H1 (cell line): Measurements from ENCODE around the gene ZNF462. TPM values are rescaled to one million over a fixed set of nuclear protein-coding genes. Genes with fewer than 3 reads are reported as not detected.

Experiments used
- CTCF ChIA-PET: fragments of 300-600 bp; sonication (Branson Sonifier 250); formaldehyde crosslinking; loops from one replicate; lab custom pipeline; 2021; ENCODE audit not compliant: partially characterized antibody; lab: Charles Lee
- POLR2A ChIA-PET: fragments of 300-600 bp; sonication (Branson Sonifier 250); formaldehyde crosslinking; loops from one replicate; lab custom pipeline; 2021; ENCODE audit warnings: inconsistent platforms; ENCODE audit not compliant: partially characterized antibody; lab: Charles Lee
- DNase-seq, 2 experiments: peaks; one replicate each; pipeline versions ENCODE4 v3.0.0 to v3.0.0-alpha.2; 2010 to 2022; ENCODE audit warnings: low spot score in 2 of 2, low read depth in 1 of 2, mixed read lengths in 1 of 2
- FAIRE-seq: peaks from 2 replicates; lab custom pipeline; 2011; peaks lifted over from hg19 to GRCh38; lab: Jason Lieb, UNC
- H2AFZ ChIP-seq: 2 replicates; pipeline ENCODE4 v1.8.1; 2012; ENCODE audit warnings: low read length, inconsistent platforms
- H2AK5ac ChIP-seq: 2 replicates; pipeline ENCODE4 v1.6.1; 2013; ENCODE audit warnings: low read depth, low read length
- H2BK120ac ChIP-seq: replicated peaks from 2 replicates; pipeline ENCODE3; 2013; ENCODE audit warnings: low read depth, low read length, inconsistent platforms
- H2BK12ac ChIP-seq: 2 replicates; pipeline ENCODE4 v1.6.1; 2013; ENCODE audit warnings: low read depth, low read length
- H2BK15ac ChIP-seq: 2 replicates; pipeline ENCODE4 v1.6.1; 2013; ENCODE audit warnings: low read length
- H2BK20ac ChIP-seq: 2 replicates; pipeline ENCODE4 v1.6.1; 2013; ENCODE audit warnings: low read length
- H2BK5ac ChIP-seq: 2 replicates; pipeline ENCODE4 v1.6.1; 2013; ENCODE audit warnings: low read depth, low read length
- H3K14ac ChIP-seq: 2 replicates; pipeline ENCODE4 v1.6.1; 2013; ENCODE audit warnings: inconsistent platforms; ENCODE audit not compliant: insufficient read length
- H3K18ac ChIP-seq: 2 replicates; pipeline ENCODE4 v1.6.1; 2013; ENCODE audit warnings: low read length; ENCODE audit errors: extremely low read depth
- H3K23ac ChIP-seq: 2 replicates; pipeline ENCODE4 v1.6.1; 2013; ENCODE audit warnings: inconsistent platforms; ENCODE audit not compliant: insufficient read length
- H3K23me2 ChIP-seq: 2 replicates; pipeline ENCODE4 v1.6.1; 2013; ENCODE audit warnings: low read depth, low read length
- H3K27ac ChIP-seq: 2 replicates; pipeline ENCODE4 v1.6.1; 2011; ENCODE audit warnings: low read depth, low read length, inconsistent platforms
- H3K27me3 ChIP-seq, 4 experiments: replicated peaks in 1 of 4; 1 replicate in 1 of 4; 2 replicates in 3 of 4; pipeline versions ENCODE4 v1.6.1 to v1.8.1; 2011 to 2013; ENCODE audit warnings: low read length in 3 of 4, mild to moderate bottlenecking in 3 of 4, inconsistent platforms in 2 of 4, mixed read lengths in 2 of 4, moderate library complexity in 1 of 4; ENCODE audit not compliant: control insufficient read depth in 3 of 4, insufficient read depth in 3 of 4; ENCODE audit errors: extremely low read depth in 1 of 4
- H3K36me3 ChIP-seq, 4 experiments: 2 replicates each; pipeline versions ENCODE4 v1.6.1 to v1.8.1; 2011 to 2013; ENCODE audit warnings: mild to moderate bottlenecking in 4 of 4, low read length in 3 of 4, moderate library complexity in 2 of 4, control low read depth in 1 of 4, inconsistent platforms in 1 of 4; ENCODE audit not compliant: insufficient read depth in 4 of 4, control insufficient read depth in 2 of 4
- H3K4ac ChIP-seq: replicated peaks from 2 replicates; pipeline ENCODE3; 2013; ENCODE audit warnings: low read length, low read depth, mixed read lengths, inconsistent platforms; ENCODE audit not compliant: insufficient read length
- H3K4me1 ChIP-seq, 4 experiments: replicated peaks in 1 of 4; 1 replicate in 1 of 4; 2 replicates in 3 of 4; pipeline versions ENCODE4 v1.6.1 to v1.8.1; 2011 to 2013; ENCODE audit warnings: low read length in 3 of 4, inconsistent platforms in 2 of 4, mixed read lengths in 1 of 4; ENCODE audit not compliant: insufficient read depth in 4 of 4, control insufficient read depth in 3 of 4
- H3K4me2 ChIP-seq, 2 experiments: 2 replicates each; pipeline versions ENCODE4 v1.6.1 to v1.8.1; 2011 to 2013; ENCODE audit warnings: low read depth in 2 of 2, low read length in 2 of 2, control low read depth in 1 of 2, inconsistent platforms in 1 of 2, mild to moderate bottlenecking in 1 of 2; ENCODE audit not compliant: insufficient read depth in 1 of 2
- H3K4me3 ChIP-seq, 4 experiments: fragments of 200-600, 300-600 bp in 1 of 4; sonication (generic), shearing (Covaris generic), sonication (Bioruptor Twin) in 1 of 4; 2 replicates each; pipeline versions ENCODE4 v1.5.1 to v1.8.1; 2011 to 2016; ENCODE audit warnings: low read length in 4 of 4, low read depth in 3 of 4, control low read depth in 2 of 4, inconsistent platforms in 2 of 4, mild to moderate bottlenecking in 2 of 4, mixed read lengths in 1 of 4, moderate library complexity in 1 of 4; ENCODE audit not compliant: insufficient read depth in 2 of 4; ENCODE audit errors: extremely low read depth in 1 of 4
- H3K56ac ChIP-seq: replicated peaks from 2 replicates; pipeline ENCODE3; 2013; ENCODE audit warnings: low read depth, mild to moderate bottlenecking, mixed read lengths, low read length, inconsistent platforms; ENCODE audit not compliant: insufficient read length
- H3K79me1 ChIP-seq: 2 replicates; pipeline ENCODE4 v1.6.1; 2013; ENCODE audit warnings: low read depth, low read length, control low read depth
- H3K79me2 ChIP-seq, 2 experiments: 2 replicates each; pipeline versions ENCODE4 v1.6.1 to v1.8.1; 2012 to 2013; ENCODE audit warnings: low read length in 2 of 2, mild to moderate bottlenecking in 2 of 2, inconsistent platforms in 1 of 2; ENCODE audit not compliant: insufficient read depth in 2 of 2, control insufficient read depth in 1 of 2
- H3K9ac ChIP-seq, 4 experiments: replicated peaks in 1 of 4; 1 replicate in 1 of 4; 2 replicates in 3 of 4; pipeline versions ENCODE4 v1.6.1 to v1.8.1; 2011 to 2013; ENCODE audit warnings: low read depth in 3 of 4, low read length in 3 of 4, control low read depth in 2 of 4, mild to moderate bottlenecking in 2 of 4, moderate library complexity in 2 of 4, inconsistent platforms in 1 of 4; ENCODE audit errors: extremely low read depth in 1 of 4
- H3K9me3 ChIP-seq, 2 experiments: 2 replicates each; pipeline versions ENCODE4 v1.6.1 to v1.8.1; 2012 to 2013; ENCODE audit warnings: mild to moderate bottlenecking in 2 of 2, moderate library complexity in 2 of 2, control low read depth in 1 of 2, inconsistent platforms in 1 of 2, low read depth in 1 of 2, low read length in 1 of 2, mixed read lengths in 1 of 2; ENCODE audit not compliant: insufficient read depth in 2 of 2
- H4K20me1 ChIP-seq, 2 experiments: replicated peaks in 1 of 2; 2 replicates each; pipeline versions ENCODE3 to v1.8.1; 2011 to 2013; ENCODE audit warnings: inconsistent platforms in 2 of 2, low read length in 2 of 2, mild to moderate bottlenecking in 1 of 2; ENCODE audit not compliant: insufficient read depth in 2 of 2, control insufficient read depth in 1 of 2
- H4K5ac ChIP-seq: 2 replicates; pipeline ENCODE4 v1.6.1; 2013; ENCODE audit warnings: low read length, low read depth, mixed read lengths, inconsistent platforms; ENCODE audit not compliant: insufficient read length
- H4K8ac ChIP-seq: 2 replicates; pipeline ENCODE4 v1.8.0; 2013; ENCODE audit warnings: mild to moderate bottlenecking, moderate library complexity, low read length, inconsistent platforms; ENCODE audit not compliant: insufficient read depth; ENCODE audit errors: extremely low read depth
- H4K91ac ChIP-seq: replicated peaks from 2 replicates; pipeline ENCODE3; 2013; ENCODE audit warnings: low read length, mixed read lengths, inconsistent platforms; ENCODE audit not compliant: insufficient read length
- HDAC2 ChIP-seq, 2 experiments: fragments of 300-600 bp in 1 of 2; sonication (generic) in 1 of 2; IDR thresholded peaks; 2 replicates each; pipeline ENCODE4 v1.6.1; 2011 to 2012; ENCODE audit warnings: low read depth in 2 of 2, low read length in 2 of 2, mild to moderate bottlenecking in 2 of 2, moderate library complexity in 2 of 2, borderline replicate concordance in 1 of 2, inconsistent platforms in 1 of 2
- KDM4A ChIP-seq: IDR thresholded peaks from one replicate; pipeline ENCODE4 v1.7.1; 2012; ENCODE audit warnings: low read depth, mild to moderate bottlenecking, moderate library complexity, low read length, inconsistent platforms; ENCODE audit not compliant: severe bottlenecking
- PHF8 ChIP-seq: fragments of 200-600 bp; sonication (generic); conservative IDR thresholded peaks from 2 replicates; pipeline ENCODE4 v1.7.1; 2012; ENCODE audit warnings: low read depth, mild to moderate bottlenecking, inconsistent platforms, low read length, moderate library complexity
- POLR2AphosphoS5 ChIP-seq: IDR thresholded peaks from 2 replicates; pipeline ENCODE4 v1.6.1; 2011; ENCODE audit warnings: low read depth, low read length
- WGBS, 2 experiments: shearing (Covaris generic) in 1 of 2; methylation state at CpG; one replicate each; pipeline versions ENCODE4 v1.1.6 to v1.1.7; 2013 to 2015; ENCODE audit warnings: low lambda C conversion rate in 2 of 2, mixed read lengths in 2 of 2, inconsistent platforms in 1 of 2, low coverage in 1 of 2, missing lambda C conversion rate in 1 of 2; ENCODE audit not compliant: insufficient replicate concordance in 2 of 2, insufficient coverage in 1 of 2, insufficient read length in 1 of 2; ENCODE audit errors: extremely low coverage in 1 of 2, missing lambda C conversion rate in 1 of 2; 5-methylcytosine and 5-hydroxymethylcytosine counted together
- polyA plus RNA-seq, 7 experiments: library from polyadenylated mRNA; depleted of rRNA in 3 of 7; stranded (reverse) in 5 of 7; unstranded in 2 of 7; fragments of >200 nt in 5 of 7; fragments of 200-250 nt in 2 of 7; gene quantifications; 1 replicate in 5 of 7; 2 replicates in 1 of 7; 4 replicates in 1 of 7; pipeline versions ENCODE4 v1.2.1 to v1.2.3, GENCODE V29; 2011 to 2013; ENCODE audit warnings: missing spikeins in 2 of 7, mixed read lengths in 2 of 7
- total RNA-seq: library from RNA; stranded (reverse); fragmentation: NEBNext Ultra II Directional; extraction: Animal tissue kit (Norgen Biotek cat#: 25700); gene quantifications from 2 replicates; pipeline ENCODE4 v1.2.1, GENCODE V29; 2021

ZNF462 gene
- total and polyA plus RNA-seq, 2 of the 8 experiments (the other 6 are each of a cell fraction or from before 2014, with no cell fraction given) = 30.0 to 163 TPM

- peaks cover 15% of the 10 kb centered on the region for H3K79me1 ChIP-seq
- TF ChIP-seq KDM4A (no peak), HDAC2 (IDR thresholded peaks at IDR 0.05; ENCODE audit: borderline replicate concordance in 1 of 2, low read depth in 2 of 2, low read length in 2 of 2) (no peak), PHF8 (no peak), POLR2AphosphoS5 (0 out of 2 replicates have a peak, but pooled peaks have one; percentile 24)
- H2BK20ac ChIP-seq = no peak overlapping the region
- no peak overlapping the region for H2BK5ac ChIP-seq
- 89% methylated on average over 1 of the region's 5 CpGs; no CpG with 5 or more reads in 1 of the 2 experiments for WGBS, 2 experiments
- no peak overlapping the region for H3K4me2 ChIP-seq
- no peak overlapping the region for H3K56ac ChIP-seq
- no peak overlapping the region for H2AFZ ChIP-seq
- no peaks in the 10 kb centered on the region for H3K27me3 ChIP-seq
- H4K91ac ChIP-seq = no peak overlapping the region
- peaks cover 0 to 13% (median 12%) of the 10 kb centered on the region in 4 experiments; a peak in 5 of 7 replicates for H3K4me1 ChIP-seq
- no peak overlapping the region for H2BK120ac ChIP-seq
- H4K5ac ChIP-seq = no peak overlapping the region
- H3K27ac ChIP-seq = no peak overlapping the region
- no peak overlapping the region for H3K23ac ChIP-seq
- H3K4ac ChIP-seq = no peak overlapping the region
- DNase-seq (no peak), FAIRE-seq (no peak)
- H3K4me3 ChIP-seq = no peak overlapping the region
- H2BK12ac ChIP-seq = no peak overlapping the region
- no peak overlapping the region for H3K9ac ChIP-seq
- no peak overlapping the region for H2AK5ac ChIP-seq
- peaks cover 0 to 33% (median 17%) of the 10 kb centered on the region in 4 experiments; a peak in 7 of 8 replicates for H3K36me3 ChIP-seq
- ChIA-PET POLR2A (interaction anchor here (1.1 to 1.2 kb wide), 2 partner anchors 19 to 55 kb away, joined by 3 to 5 read pairs; no protein-coding TSS in a partner anchor), CTCF (no interaction called here)
- H3K14ac ChIP-seq = no peak overlapping the region
- no peaks in the 10 kb centered on the region for H3K9me3 ChIP-seq
- peaks cover 15 to 96% of the 10 kb centered on the region in 2 experiments for H3K79me2 ChIP-seq
- no peak overlapping the region for H3K18ac ChIP-seq
- no peaks in the 10 kb centered on the region for H3K23me2 ChIP-seq
- no peak overlapping the region for H2BK15ac ChIP-seq
- H4K8ac ChIP-seq = no peak overlapping the region
- peaks cover 2 to 4% of the 10 kb centered on the region in 2 experiments for H4K20me1 ChIP-seq
Observed at GRCh38 chr9:106918825-106919509, 56.0 kb downstream of the ZNF462 start.
